ENCODE results near the gene FBXL17. TPM values are rescaled to one million over a fixed set of nuclear protein-coding genes. Genes with fewer than 3 reads are reported as not detected.

FBXL17 gene
- polyA plus RNA-seq, 2 of the 4 experiments (the other 2 are of a cell fraction): 8.7 to 9.1 TPM

- TF ChIP-seq MAZ (IDR thresholded peaks at IDR 0.05; ENCODE audit: borderline replicate concordance, low read depth, low read length) (no peak), JUN (IDR thresholded peaks at IDR 0.05) (no peak), EHF (CRISPR knock-in tag; IDR thresholded peaks at IDR 0.05) (no peak), TFCP2L1 (CRISPR knock-in tag; IDR thresholded peaks at IDR 0.05) (no peak), MAFK (IDR thresholded peaks at IDR 0.05; ENCODE audit: partially characterized antibody) (no peak), ZFP36 (IDR thresholded peaks at IDR 0.05; ENCODE audit: borderline replicate concordance, partially characterized antibody) (no peak)
These were observed 503.2 kb downstream of the FBXL17 start (continued) for GRCh38 chr5:107878661-107879060.

DNA sequence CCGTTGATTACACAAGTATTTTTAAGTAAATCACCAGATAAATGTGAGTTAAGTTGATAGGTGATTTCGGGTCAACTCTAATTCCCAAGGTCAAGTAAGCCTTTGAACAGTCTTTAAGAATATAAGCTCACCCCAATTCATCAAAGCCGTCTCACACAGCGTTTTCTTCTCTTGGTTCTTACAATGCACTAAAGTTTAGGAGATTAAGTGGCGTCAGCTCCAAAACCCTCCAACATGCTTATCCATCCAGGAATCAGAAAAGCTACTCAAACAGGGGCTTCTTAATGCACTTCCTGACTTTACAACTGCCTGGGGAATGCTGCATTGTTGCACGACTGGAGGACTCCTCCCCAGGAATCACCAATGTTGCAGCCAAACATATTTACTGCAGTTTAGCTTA lies 505.0 kb downstream of the FBXL17 start:
- H3K27ac ChIP-seq: no peak overlapping the region
- H3K9me3 ChIP-seq: no peaks in the 10 kb centered on the region
- ChIA-PET CTCF (no interaction called here), POLR2A (no interaction called here)
- no peak for FAIRE-seq
- H3K4me3 ChIP-seq: no peak overlapping the region
- no peak for DNase-seq (ENCODE audit: low read depth in 1 of 2, low spot score in 1 of 2)
- H3K4me1 ChIP-seq: 0 out of 3 replicates have a peak, but pooled peaks cover 6% of the 10 kb centered on the region
- no peak for ATAC-seq
- 76% methylated on average over 6 of the region's 6 CpGs for WGBS (ENCODE audit: missing lambda C conversion rate)
- H3K4me2 ChIP-seq: no peak overlapping the region
- TF ChIP-seq SREBF2 (IDR thresholded peaks at IDR 0.05) (no peak), NR3C1 (IDR thresholded peaks at IDR 0.05) (no peak), CHD2 (IDR thresholded peaks at IDR 0.05; ENCODE audit: low read length, partially characterized antibody) (no peak), RAD21 (conservative IDR thresholded peaks at IDR 0.05 in 1 of 2, IDR thresholded peaks at IDR 0.05 in 1 of 2) (no peak), ESRRA (IDR thresholded peaks at IDR 0.05; ENCODE audit: borderline replicate concordance, low read length) (no peak), CBX2 (IDR thresholded peaks at IDR 0.05; ENCODE audit: borderline replicate concordance, low read depth) (no peak)

DNA sequence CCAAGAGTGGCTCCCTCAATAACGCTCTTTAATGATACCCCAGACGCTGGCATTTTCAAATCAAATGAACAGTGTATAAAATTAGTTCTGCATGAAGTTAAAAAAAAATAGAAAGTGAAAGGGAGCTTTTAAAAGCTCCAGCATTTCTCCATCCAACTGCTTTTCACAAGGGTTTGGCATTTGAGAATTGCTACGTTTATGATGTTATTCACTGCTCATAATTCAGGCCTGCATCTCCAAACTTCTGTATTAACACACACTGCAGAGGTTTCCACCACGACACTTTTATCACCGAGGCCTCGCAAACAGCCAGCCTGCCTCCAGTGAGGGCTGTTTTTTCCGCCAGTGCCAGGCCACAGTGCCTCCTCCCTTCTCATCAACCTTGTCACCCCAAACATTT lies 505.6 kb downstream of the FBXL17 start:
- Histone ChIP-seq H3K27ac (no peak overlapping the region), H3K4me2 (no peak overlapping the region), H3K4me3 (no peak overlapping the region), H3K4me1 (0 out of 3 replicates have a peak, but pooled peaks cover 6% of the 10 kb centered on the region), H3K9me3 (no peaks in the 10 kb centered on the region)
- 88% methylated on average over 7 of the region's 7 CpGs for WGBS (ENCODE audit: missing lambda C conversion rate)
- POLR2A ChIA-PET: no interaction called here
- DNase-seq (ENCODE audit: low read depth in 1 of 2, low spot score in 1 of 2) (no peak), FAIRE-seq (no peak), ATAC-seq (no peak)
- TF ChIP-seq ELK1 (IDR thresholded peaks at IDR 0.05; ENCODE audit: low read depth, low read length) (no peak), NR3C1 (IDR thresholded peaks at IDR 0.05) (no peak), FOSB (CRISPR knock-in tag; IDR thresholded peaks at IDR 0.05) (no peak), HMGXB4 (CRISPR knock-in tag; IDR thresholded peaks at IDR 0.05; ENCODE audit: borderline replicate concordance) (no peak), RNF2 (IDR thresholded peaks at IDR 0.05; ENCODE audit: borderline replicate concordance, low read depth) (no peak), POLR2AphosphoS2 (conservative IDR thresholded peaks at IDR 0.05; ENCODE audit: low read length) (no peak), RARB (CRISPR knock-in tag; IDR thresholded peaks at IDR 0.05) (no peak), ZSCAN20 (CRISPR knock-in tag; IDR thresholded peaks at IDR 0.05) (no peak), EHF (CRISPR knock-in tag; IDR thresholded peaks at IDR 0.05) (no peak), RFX5 (IDR thresholded peaks at IDR 0.05) (no peak), ZC3H11A (IDR thresholded peaks at IDR 0.05) (no peak), MAZ (IDR thresholded peaks at IDR 0.05; ENCODE audit: borderline replicate concordance, low read depth, low read length) (no peak), SREBF2 (IDR thresholded peaks at IDR 0.05) (no peak), CEBPB (IDR thresholded peaks at IDR 0.05) (no peak), CBX2 (IDR thresholded peaks at IDR 0.05; ENCODE audit: borderline replicate concordance, low read depth) (no peak), PHF8 (IDR thresholded peaks at IDR 0.05; ENCODE audit: borderline replicate concordance, low read depth) (no peak)
- TF ChIP-seq, protein P1, sequence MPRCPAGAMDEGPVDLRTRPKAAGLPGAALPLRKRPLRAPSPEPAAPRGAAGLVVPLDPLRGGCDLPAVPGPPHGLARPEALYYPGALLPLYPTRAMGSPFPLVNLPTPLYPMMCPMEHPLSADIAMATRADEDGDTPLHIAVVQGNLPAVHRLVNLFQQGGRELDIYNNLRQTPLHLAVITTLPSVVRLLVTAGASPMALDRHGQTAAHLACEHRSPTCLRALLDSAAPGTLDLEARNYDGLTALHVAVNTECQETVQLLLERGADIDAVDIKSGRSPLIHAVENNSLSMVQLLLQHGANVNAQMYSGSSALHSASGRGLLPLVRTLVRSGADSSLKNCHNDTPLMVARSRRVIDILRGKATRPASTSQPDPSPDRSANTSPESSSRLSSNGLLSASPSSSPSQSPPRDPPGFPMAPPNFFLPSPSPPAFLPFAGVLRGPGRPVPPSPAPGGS (IDR thresholded peaks at IDR 0.05): no peak
- TF ChIP-seq, protein P2, sequence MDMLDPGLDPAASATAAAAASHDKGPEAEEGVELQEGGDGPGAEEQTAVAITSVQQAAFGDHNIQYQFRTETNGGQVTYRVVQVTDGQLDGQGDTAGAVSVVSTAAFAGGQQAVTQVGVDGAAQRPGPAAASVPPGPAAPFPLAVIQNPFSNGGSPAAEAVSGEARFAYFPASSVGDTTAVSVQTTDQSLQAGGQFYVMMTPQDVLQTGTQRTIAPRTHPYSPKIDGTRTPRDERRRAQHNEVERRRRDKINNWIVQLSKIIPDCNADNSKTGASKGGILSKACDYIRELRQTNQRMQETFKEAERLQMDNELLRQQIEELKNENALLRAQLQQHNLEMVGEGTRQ (IDR thresholded peaks at IDR 0.05): no peak
- TF ChIP-seq, protein P3, sequence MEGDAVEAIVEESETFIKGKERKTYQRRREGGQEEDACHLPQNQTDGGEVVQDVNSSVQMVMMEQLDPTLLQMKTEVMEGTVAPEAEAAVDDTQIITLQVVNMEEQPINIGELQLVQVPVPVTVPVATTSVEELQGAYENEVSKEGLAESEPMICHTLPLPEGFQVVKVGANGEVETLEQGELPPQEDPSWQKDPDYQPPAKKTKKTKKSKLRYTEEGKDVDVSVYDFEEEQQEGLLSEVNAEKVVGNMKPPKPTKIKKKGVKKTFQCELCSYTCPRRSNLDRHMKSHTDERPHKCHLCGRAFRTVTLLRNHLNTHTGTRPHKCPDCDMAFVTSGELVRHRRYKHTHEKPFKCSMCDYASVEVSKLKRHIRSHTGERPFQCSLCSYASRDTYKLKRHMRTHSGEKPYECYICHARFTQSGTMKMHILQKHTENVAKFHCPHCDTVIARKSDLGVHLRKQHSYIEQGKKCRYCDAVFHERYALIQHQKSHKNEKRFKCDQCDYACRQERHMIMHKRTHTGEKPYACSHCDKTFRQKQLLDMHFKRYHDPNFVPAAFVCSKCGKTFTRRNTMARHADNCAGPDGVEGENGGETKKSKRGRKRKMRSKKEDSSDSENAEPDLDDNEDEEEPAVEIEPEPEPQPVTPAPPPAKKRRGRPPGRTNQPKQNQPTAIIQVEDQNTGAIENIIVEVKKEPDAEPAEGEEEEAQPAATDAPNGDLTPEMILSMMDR (IDR thresholded peaks at IDR 0.05): no peak
- CTCF ChIA-PET: no interaction called here

All from A549 (cell line).